Left cardiac atrium (tissue), 4 donors: ENCODE data around the gene RIMKLB. TPM values are rescaled to one million over a fixed set of nuclear protein-coding genes. Genes with fewer than 3 reads are reported as not detected.
"Not testable (repeated sequence)": the region's sequence is repeated elsewhere in the genome, so short reads cannot be mapped to it uniquely, and the experiment has no call there.

Source experiments
- ATAC-seq, 2 donors: fragments of 200-7000 bp; cut with Tn5 transposase; one replicate each; pipeline ENCODE4 v1.9.1; 2020; ENCODE audit warnings: mild to moderate bottlenecking in 2 of 2, moderate library complexity in 2 of 2
- DNase-seq: peaks from one replicate; pipeline ENCODE4 v3.0.0-alpha.2; 2020
- intact Hi-C, 2 donors: fragments of 100-400 bp; cut with DNase I; formaldehyde crosslinking; loops; one replicate each; pipeline versions ENCODE4 v1.14.1 to v1.15.1; 2022 to 2023
- total RNA-seq, 2 donors: library from RNA; stranded (reverse); fragmentation: NEBNext Ultra II Directional; extraction: Animal tissue kit (Norgen Biotek cat#: 25700); gene quantifications; one replicate each; pipeline ENCODE4 v1.2.1, GENCODE V29; 2021
- donor health status: DM: no; HTN: yes; CAD: no.
- donor health status: DM: no; HTN: yes; CAD: no; lungs with severe emphysema.
- donor health status: DM: yes; HTN: yes; CAD: no.
- donor health status: Dilated cardiomyopathy.

The RIMKLB gene
- total RNA-seq, 2 donors from 2014 or later = 15.7 to 16.5 TPM

DNA sequence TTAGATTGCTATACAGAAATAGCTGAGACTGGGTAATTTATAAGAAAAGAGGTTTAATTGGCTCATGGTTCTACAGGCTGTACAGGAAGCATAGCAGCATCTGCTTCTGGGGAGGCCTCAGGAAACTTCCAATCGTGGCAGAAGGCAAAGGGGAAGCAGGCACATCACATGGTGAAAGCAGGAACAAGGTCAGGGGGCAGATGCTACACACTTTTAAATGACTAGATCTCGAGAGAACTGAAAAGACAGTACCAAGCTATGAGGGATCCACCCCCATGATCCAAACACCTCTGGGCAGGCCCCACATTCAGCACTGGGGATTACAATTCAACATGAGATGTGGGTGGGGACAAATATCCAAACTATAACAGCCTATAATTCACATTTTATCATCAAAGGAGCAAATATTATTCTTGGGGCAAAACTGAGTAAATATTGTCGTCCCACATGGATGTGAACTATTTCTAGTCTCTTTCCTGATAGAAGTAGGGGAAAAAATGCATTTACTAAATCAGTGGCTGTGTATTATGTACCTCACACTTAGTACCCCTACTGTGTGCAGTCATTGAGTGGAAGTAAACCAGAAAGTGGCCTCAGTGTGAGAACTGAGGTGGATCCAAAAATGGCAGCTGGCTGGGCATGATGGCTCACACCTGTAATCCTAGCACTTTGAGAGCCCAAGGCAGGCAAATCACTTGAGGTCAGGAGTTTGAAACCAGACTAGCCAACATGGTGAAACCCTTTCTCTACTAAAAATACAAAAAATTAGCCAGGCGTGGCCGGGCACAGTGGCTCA is 99.2 kb downstream of the RIMKLB start:
- ATAC-seq = no peak
- no peak for DNase-seq
- intact Hi-C loops = no loop called here

DNA sequence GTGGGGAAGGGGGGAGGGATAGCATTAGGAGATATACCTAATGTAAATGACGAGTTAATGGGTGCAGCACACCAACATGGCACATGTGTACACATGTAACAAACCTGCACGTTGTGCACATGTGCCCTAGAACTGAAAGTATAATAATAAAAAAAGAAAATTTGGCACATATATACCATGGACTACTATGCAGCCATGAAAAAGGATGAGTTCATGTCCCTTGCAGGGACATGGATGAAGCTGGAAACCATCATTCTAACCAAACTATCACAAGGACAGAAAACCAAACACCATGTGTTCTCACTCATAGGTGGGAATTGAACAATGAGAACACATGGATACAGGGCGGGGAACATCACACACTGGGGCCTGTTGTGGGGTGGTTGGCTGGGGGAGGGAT is 103.4 kb downstream of the RIMKLB start:
- ATAC-seq, intact Hi-C loops, DNase-seq: not testable (repeated sequence)

DNA sequence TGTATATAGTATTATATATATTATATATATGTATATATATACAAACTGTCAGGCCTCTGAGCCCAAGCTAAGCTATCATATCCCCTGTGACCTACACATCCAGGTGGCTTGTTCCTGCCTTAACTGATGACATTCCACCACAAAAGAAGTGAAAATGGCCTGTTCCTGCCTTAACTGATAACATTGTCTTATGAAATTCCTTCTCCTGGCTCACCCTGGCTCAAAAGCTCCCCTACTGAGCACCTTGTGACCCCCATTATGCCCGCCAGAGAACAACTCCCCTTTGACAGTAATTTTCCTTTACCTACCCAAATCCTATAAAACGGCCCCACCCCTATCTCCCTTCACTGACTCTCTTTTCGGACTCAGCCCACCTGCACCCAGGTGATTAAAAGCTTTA is 107.0 kb downstream of the RIMKLB start:
- intact Hi-C loops, ATAC-seq, DNase-seq: not testable (repeated sequence)

DNA sequence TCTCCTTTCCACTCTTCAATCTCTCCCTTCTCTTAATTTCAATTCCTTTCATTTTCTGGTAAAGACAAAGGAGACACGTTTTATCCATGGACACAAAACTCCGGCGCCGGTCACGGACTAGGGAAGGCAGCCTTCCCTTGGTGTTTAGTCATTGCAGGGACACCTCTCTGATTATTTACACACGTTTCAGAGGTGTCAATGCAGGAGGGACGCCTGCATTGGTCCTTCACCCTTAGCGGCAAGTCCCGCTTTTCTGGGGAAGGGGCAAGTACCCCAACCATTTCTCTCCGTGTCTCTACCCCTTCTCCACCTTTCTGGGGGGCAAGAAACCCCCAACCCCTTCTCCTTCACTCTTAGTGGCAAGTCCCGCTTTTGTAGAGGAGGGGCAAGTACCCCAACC is 107.7 kb downstream of the RIMKLB start:
- DNase-seq, intact Hi-C loops, ATAC-seq: not testable (repeated sequence)

DNA sequence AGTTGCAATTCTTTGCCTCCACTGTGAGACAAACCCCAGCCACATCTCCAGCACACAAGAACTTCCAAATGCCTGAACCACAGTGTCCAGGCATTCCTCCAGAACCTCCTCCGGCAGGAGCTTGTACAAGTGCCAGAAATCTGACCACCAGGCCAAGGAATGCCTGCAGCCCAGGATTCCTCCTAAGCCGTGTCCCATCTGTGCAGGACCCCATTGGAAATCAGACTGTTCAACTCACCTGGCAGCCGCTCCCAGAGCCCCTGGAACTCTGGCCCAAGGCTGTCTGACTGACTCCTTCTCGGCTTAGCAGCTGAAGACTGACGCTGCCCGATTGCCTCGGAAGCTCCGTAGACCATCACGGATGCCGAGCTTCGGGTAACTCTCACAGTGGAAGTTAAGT is 109.3 kb downstream of the RIMKLB start:
- DNase-seq, intact Hi-C loops, ATAC-seq: not testable (repeated sequence)

DNA sequence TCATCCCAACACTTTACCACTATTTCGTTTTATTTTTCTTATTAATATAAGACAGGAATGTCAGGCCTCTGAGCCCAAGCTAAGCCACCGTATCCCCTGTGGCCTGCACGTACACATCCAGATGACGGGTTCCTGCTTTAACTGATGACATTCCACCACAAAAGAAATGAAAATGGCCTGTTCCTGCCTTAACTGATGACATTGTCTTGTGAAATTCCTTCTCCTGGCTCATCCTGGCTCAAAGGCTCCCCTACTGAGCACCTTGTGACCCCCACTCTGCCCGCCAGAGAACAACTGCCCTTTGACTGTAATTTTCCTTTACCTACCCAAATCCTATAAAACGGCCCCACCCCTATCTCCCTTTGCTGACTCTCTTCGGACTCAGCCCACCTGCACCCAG is 112.3 kb downstream of the RIMKLB start:
- DNase-seq, intact Hi-C loops, ATAC-seq: not testable (repeated sequence)

DNA sequence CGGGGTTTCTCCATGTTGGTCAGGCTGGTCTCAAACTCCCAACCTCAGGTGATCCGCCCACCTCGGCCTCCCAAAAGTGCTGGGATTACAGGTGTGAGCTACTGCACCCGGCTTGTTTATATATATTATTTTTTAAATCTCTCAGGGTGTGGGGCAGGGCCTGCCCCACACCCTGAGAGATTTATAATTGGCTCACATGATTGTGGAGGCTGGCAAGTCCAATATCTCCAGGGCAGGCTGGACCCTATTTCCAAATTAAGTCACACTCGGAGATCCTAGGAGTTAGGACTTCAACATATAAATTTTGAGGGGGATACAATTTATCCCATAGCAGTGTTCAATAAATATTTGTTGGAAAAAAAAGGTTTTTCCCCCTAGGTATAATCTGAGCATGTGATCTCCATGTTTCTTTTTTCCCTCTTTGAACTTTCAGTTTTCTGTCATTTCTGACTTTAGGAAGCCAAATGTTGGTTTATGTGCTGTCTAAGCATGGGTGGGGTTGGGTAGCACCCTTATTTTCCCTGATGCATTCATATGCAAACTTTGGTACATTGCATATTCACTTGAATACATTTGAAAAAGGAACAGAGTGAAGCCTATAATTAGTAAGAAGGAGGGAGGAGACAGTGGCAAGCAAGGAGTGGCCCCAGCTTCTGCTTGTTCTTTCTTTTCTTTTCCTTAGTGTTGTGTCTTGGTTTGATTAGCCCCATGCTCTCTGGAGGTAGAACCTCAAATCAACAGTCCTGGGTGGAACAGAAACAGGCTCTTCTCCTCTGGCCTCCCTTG is 116.0 kb downstream of the RIMKLB start:
- DNase-seq (no peak), ATAC-seq (no peak)
- intact Hi-C loops = no loop called here

DNA sequence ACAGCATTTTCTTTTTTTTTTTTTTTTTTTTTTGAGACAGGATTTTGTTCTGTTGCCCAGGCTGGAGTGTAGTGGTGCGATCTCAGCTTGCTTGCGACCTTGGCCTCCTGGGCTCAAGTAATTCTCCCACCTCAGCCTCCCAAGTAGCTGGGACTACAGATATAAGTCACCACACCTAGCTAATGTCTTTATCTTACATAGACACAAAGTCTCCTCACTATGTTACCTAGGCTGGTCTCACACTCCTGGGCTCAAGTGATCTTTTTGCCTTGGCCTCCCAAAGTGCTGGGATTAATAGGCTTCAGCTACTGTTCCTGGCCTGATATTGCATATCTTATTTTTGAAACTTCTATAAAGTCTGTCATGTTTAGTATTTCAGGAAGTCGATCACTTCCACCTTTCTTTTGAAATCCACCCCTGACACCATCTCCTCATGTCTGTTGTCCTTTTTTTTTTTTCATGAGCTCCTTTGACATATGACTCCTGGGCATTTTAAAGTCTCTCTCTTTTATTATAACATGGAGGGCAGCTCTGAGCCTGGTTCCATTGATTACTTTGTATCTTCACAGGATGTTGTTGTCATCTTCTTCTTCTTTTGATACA is 118.8 kb downstream of the RIMKLB start:
- intact Hi-C loops = no loop called here
- ATAC-seq = no peak
- no peak for DNase-seq

DNA sequence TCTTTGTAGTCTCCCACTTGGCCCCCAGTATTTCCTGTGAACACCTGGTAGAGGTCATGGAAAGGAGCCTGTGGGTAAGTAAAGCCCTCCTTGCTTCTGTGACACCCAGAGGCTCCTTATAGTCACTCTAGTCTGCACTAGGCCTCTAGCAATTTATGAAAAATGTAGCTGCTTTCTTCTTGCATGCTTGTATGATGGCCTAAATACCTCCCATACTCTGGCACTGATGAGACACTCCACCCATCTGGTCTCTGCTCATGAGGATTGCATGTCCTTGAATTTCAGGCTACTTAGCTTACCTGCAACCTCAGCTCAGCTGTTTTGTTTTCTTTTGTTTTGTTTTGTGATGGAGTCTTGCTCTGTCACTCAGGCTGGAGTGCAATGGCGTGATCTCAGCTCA is 120.1 kb downstream of the RIMKLB start:
- DNase-seq = no peak
- no peak for ATAC-seq
- intact Hi-C loops = no loop called here

DNA sequence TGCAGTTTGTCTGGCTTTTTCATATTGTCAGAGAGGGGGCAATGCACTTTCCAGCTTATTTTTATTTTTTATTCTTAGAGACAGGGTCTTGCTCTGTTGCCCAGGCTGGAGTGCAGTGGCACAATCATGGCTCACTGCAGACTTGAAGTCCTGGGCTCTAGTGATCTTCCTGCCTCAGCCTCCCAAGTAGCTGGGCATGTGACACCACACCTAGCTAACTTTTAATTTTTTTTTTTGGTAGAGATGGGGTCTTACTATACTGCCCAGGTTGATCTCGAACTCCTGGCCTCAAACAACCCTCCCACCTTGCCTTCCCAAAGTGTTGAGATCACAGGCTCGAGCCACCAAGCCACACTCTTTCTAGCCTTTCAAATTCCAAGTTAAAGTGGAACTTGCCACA is 120.7 kb downstream of the RIMKLB start:
- DNase-seq (no peak), ATAC-seq (no peak)
- intact Hi-C loops = no loop called here

DNA sequence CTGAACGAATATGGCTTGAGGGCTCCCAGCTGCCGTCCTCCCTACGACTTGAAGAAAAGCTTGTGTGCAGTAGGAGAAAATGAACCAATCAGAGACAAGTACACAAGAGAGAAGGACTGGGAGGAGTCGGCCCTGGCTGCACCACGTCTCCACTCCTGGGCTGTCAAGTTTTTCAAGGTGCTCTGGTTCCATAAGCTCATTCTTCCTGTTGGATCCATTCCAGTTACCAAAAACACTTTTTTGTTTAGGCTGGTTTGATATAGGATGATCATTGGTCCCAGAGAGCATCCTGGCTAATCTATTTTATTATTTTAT is 121.8 kb downstream of the RIMKLB start:
- intact Hi-C loops = no loop called here
- ATAC-seq = no peak

DNA sequence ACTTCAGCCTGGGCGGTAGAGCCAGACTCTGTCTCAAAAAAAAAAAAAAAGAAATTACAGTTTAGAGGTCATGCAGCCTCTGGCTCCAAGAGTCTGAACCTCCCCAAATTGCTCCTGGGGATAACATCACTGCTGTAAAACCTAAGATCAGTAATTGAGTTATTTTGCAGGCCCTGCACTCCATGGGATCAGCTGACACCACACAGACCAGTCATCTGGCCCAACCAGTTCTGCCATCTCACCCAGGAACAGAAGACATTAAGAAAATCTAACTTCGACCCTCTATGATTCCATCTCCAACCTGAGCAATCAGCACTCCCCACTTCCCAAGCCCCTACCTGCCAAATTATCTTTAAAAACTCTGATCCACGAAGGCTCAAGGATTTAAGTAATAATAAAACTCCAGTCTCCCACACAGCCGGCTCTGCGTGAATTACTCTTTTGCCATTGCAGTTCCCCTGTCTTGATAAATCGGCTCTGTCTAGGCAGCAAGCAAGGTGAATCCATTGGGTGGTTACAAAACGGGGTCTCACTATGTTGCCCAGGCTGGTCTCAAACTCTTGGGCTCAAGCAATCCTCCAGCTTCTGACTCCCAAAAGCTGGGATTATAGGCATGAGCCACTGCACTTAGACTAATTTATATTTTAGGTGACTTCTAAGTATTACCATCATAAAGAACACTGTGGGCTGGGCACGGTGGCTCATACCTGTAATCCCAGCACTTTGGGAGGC is 123.1 kb downstream of the RIMKLB start:
- not testable (repeated sequence) for ATAC-seq, DNase-seq
- intact Hi-C loops = loop anchor here in 1 of 2 donors (5.0 kb wide), 1 partner anchor 139 kb away; no protein-coding TSS in a partner anchor

More for the DNA sequence above, 121.8 kb downstream of the RIMKLB start:
- no peak for DNase-seq

DNA sequence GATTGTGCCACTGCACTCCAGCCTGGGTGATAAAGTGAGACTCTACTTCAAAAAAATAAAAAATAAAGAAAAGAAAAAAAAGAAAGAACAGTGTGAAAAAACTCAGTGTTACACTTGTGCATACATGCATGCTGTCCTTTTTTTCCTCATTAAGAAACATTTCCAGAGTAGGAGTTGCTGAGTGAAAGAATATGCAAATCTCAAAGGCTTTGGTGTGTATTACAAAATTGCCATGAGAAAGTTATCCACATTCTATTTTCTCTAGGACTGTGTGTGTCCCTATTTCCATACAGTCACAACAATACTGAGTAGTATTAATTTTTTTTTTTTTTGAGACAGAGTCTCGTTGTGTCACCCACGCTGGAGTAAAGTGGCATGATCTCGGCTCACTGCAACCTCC is 123.8 kb downstream of the RIMKLB start:
- ATAC-seq = no peak
- DNase-seq = no peak
- intact Hi-C loops = loop anchor here in 1 of 2 donors (5.0 kb wide), 1 partner anchor 139 kb away; no protein-coding TSS in a partner anchor

DNA sequence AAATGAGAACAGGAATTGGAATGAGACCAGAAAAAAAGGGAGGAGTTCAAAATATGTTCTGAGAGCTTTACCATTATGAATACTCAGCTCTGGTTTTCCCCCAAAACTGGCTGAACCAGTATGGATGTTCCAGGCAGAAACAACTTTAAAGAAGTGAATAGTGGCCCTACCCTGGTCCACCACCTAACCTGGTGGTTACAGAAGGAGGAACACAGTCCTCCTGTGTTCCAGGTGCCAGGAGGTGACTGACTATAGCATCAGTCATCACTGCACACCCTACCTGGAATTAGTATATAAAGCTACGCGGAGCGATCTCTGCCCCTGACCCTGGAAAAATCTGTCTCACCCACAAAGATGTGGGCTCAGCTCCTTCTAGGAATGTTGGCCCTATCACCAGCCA is 124.5 kb downstream of the RIMKLB start, which contains the start of gene A2ML1:
Gene A2ML1, plus strand, starts transcription at position 324 of the 400 bp plus-strand sequence. Its CDS starts 31 bp downstream, at position 355.
- ATAC-seq (no peak), DNase-seq (no peak)
- intact Hi-C loops = loop anchor here in 1 of 2 donors (5.0 kb wide), 1 partner anchor 140 kb away; no protein-coding TSS in a partner anchor

DNA sequence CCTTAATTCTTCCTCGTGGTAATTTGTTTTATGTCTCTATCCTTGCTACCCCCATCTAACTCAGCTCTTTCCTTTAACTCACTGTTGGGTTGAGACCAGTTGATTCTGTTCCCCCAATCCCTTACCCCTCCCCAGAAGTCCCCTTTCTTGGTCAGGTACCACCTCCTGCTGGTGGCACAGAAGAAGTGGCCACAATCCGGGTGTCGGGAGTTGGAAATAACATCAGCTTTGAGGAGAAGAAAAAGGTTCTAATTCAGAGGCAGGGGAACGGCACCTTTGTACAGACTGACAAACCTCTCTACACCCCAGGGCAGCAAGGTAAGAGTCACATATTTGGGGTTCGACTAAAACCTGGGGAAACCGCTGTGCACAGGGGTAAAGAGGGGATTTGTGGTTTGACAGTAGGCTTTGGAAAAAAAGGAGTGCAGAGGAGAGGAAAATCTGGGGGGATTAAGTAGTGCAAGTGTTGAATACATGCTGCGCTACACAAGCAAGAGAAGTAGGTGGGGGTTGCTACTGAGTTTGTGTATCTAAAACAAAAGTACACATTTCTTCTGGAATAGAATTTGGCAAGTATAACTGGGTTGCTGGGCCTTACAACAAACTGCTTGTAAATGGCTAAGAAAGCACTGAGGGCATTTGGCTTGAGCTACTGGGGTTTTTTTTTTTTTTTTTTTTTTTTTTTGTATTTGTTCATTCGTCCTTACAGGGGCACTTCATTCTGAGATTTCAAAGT is 125.9 kb downstream of the RIMKLB start:
- intact Hi-C loops = loop anchor here in 1 of 2 donors (5.0 kb wide), 1 partner anchor 141 kb away; no protein-coding TSS in a partner anchor
- DNase-seq (no peak), ATAC-seq (peak; percentile 43 to 76)

DNA sequence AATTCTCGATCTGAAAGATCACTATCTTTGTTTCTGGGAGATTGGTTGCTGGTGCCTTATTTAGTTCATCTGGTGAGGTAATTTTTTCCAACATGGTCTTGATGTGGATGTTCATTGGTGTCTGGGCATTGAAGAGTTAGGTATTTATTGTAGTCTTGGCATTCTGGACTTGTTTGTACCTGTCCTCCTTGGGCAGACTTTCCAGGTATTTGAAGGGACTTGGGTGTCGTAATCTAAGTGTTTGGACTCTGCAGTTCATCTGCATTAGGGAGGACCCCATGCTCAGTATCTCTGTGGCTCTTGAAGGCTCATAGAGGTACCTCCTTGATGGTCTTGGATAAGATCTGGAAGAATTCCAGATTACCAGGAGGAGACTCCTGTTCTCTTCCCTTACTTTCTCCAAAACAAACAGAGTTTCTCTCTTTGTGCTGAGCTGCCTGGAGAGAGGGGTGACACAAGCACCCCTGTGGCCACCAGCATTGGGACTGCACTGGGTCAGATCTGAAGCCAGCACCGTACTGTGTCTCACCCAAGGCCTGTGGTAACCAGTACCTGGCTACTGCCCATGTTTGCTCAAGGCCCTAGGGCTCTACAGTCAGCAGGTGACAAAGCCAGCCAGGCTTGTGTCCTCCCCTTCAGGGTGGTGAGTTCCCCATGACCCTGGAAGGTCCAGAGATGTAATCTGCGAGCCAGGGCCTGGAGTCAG is 129.9 kb downstream of the RIMKLB start:
- ATAC-seq = no peak
- intact Hi-C loops = no loop called here
- DNase-seq = no peak

DNA sequence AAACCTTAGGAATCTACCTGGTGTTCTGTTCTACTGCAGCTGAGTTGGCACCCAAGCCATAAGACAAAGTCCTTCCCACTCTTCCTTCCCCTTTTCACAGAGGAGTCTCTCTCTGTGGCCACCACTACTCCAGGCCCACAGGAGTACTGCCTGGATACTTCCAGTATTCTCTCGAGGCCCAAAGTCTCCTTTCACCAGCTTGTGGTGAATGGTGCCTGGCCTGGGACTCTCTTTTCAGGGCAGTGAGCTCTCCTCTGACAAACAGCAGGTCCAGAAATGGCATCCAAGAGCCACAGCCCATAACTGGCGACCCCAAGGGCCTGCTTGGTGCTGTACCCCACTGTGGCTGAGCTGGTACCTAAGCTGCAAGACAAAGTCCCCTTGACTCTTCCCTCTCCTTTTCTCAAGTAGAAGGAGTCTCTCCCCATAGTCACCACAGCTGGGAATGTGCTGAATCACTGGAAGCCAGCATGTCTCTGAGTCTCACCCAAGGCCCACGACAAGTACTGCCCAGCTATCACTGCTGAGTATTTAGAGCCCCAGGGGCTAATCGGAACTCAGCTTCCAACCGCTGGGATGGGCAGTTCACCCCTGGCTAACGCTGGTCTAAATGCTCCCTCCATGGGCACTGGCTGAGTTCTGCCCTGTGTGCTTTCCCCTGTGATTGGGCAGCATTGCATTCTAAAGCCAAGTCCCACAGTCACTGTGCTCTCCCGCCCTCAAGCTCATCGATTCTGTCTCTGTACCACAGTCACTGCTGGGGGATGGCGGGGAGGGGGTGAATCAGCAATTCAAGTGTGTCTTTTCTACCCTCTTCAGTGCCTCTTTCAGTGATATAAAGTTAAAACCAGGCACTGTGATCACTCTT is 130.7 kb downstream of the RIMKLB start:
- intact Hi-C loops = no loop called here
- ATAC-seq (no peak), DNase-seq (no peak)
